ENCODE data around the gene ATF7IP2. TPM values are rescaled to one million over a fixed set of nuclear protein-coding genes. Genes with fewer than 3 reads are reported as not detected.

ATF7IP2 gene
- total RNA-seq, 1 donor from 2014 or later = 12.3 TPM

GRCh38 chr16:10480151-10480550, 94.3 kb downstream of the ATF7IP2 start:
- Histone ChIP-seq H3K4me1 (no peaks in the 10 kb centered on the region), H3K27ac (no peak overlapping the region), H3K9me3 (no peaks in the 10 kb centered on the region), H3K4me3 (no peak overlapping the region), H3K27me3 (no peaks in the 10 kb centered on the region), H3K36me3 (peaks cover 22% of the 10 kb centered on the region)
- intact Hi-C loops (cut with DNase I) = no loop called here
- ATAC-seq (no peak), DNase-seq (no peak)
- no peak for TF ChIP-seq CTCF (IDR thresholded peaks at IDR 0.05)

GRCh38 chr16:10485159-10485558, 99.3 kb downstream of the ATF7IP2 start:
- TF ChIP-seq CTCF (IDR thresholded peaks at IDR 0.05) = no peak
- Histone ChIP-seq H3K4me3 (no peak overlapping the region), H3K9me3 (no peaks in the 10 kb centered on the region), H3K27me3 (no peaks in the 10 kb centered on the region), H3K27ac (no peak overlapping the region), H3K4me1 (no peaks in the 10 kb centered on the region), H3K36me3 (peaks cover 17% of the 10 kb centered on the region)
- ATAC-seq = no peak
- no peak for DNase-seq
- intact Hi-C loops (cut with DNase I) = no loop called here

- H3K27ac ChIP-seq = no peak overlapping the region
- H3K4me3 ChIP-seq = no peak overlapping the region
- H3K27me3 ChIP-seq = no peaks in the 10 kb centered on the region
- no peaks in the 10 kb centered on the region for H3K9me3 ChIP-seq
- ATAC-seq = no peak
- H3K36me3 ChIP-seq = peaks cover 13% of the 10 kb centered on the region
- intact Hi-C loops (cut with DNase I) = no loop called here
- TF ChIP-seq CTCF (IDR thresholded peaks at IDR 0.05) = no peak
- H3K4me1 ChIP-seq = no peaks in the 10 kb centered on the region
- no peak for DNase-seq
Measured at GRCh38 chr16:10485698-10486382, 100.0 kb downstream of the ATF7IP2 start.

GRCh38 chr16:10490141-10490540, 104.3 kb downstream of the ATF7IP2 start:
- ATAC-seq (no peak), DNase-seq (no peak)
- no peaks in the 10 kb centered on the region for H3K36me3 ChIP-seq
- no peaks in the 10 kb centered on the region for H3K27me3 ChIP-seq
- intact Hi-C loops (cut with DNase I) = no loop called here
- no peaks in the 10 kb centered on the region for H3K9me3 ChIP-seq
- no peaks in the 10 kb centered on the region for H3K4me1 ChIP-seq
- H3K4me3 ChIP-seq = no peak overlapping the region
- H3K27ac ChIP-seq = no peak overlapping the region
- TF ChIP-seq CTCF (IDR thresholded peaks at IDR 0.05) = no peak

GRCh38 chr16:10493276-10493675, 107.4 kb downstream of the ATF7IP2 start:
- intact Hi-C loops (cut with DNase I) = no loop called here
- ATAC-seq = no peak
- no peaks in the 10 kb centered on the region for H3K4me1 ChIP-seq
- H3K36me3 ChIP-seq = no peaks in the 10 kb centered on the region
- H3K27me3 ChIP-seq = no peaks in the 10 kb centered on the region
- no peak for TF ChIP-seq CTCF (IDR thresholded peaks at IDR 0.05)
- no peak for DNase-seq
- no peak overlapping the region for H3K4me3 ChIP-seq
- no peak overlapping the region for H3K27ac ChIP-seq
- H3K9me3 ChIP-seq = no peaks in the 10 kb centered on the region

Measured in upper lobe of right lung (tissue), 1 donor.